Ammon's horn (tissue), 1 donor: ENCODE data around the gene IL32.
"Not testable (repeated sequence)": the region's sequence is repeated elsewhere in the genome, so short reads cannot be mapped to it uniquely, and the experiment has no call there.

Experiments used
- DNase-seq: peaks from one replicate; pipeline ENCODE4 v3.0.0-alpha.2; 2016; ENCODE audit warnings: low spot score

Gene IL32

DNA sequence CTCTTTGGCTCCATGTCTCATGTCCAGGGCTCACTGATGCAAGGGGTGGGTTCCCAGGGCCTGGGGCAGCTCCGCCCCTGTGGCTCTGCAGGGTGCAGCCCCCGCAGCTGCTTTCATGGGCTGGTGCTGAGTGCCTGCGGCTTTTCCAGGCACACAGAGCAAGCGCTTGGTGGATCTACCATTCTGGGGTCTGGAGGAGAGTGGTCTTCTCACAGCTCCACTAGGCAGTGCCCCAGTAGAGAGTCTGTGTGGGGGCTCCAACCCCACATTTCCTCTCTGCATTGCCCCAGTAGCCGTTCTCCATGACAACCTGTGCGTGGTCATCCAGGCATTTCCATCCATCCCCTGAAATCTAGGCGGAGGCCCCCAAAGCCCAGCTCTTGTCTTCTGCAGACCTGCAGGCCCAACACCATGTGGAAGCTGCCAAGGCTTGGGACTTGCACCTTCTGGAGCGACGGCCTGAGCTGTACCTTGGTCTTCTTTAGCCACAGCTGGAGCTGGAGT is 5.2 kb downstream of the IL32 start:
- DNase-seq: no peak

DNA sequence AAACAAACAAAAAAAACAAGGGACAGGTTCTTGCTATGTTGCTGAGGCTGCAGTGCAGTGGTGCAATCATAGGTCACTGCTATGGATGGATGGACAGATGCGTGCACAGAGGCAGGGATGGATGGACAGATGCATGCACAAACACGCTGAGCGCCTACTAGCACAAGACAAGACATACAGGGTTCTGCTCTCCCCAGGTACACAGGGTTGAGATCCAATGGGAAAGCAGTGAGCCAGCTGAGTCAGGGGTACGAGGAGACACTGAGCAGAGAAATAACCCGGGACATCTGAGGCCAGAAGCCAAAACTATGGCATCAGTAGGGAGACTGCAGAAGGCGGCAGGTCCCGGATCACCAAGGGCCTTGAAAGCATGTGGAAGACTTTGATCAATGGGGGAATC is 6.2 kb downstream of the IL32 start:
- DNase-seq: no peak

DNA sequence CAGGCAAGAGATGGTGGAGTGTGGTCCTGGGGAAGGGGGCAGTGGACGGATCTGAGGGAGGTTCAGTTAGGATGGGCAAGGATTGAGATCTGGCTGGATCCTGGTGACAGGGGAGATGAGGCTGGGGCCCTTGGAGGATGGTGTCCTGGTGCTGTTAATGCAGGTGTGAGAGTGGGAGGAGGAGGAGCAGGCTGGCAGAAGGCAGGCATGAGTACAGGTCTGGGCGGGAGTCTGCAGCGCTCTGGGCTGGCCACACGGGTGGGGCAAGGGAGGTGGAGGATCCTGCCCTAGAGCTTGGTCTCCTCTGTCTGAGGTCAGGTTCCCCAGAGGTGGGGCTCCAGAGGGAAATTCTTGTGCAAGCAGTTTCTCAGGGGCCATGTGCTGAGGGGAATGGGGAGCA is 6.7 kb downstream of the IL32 start:
- not testable (repeated sequence) for DNase-seq

DNA sequence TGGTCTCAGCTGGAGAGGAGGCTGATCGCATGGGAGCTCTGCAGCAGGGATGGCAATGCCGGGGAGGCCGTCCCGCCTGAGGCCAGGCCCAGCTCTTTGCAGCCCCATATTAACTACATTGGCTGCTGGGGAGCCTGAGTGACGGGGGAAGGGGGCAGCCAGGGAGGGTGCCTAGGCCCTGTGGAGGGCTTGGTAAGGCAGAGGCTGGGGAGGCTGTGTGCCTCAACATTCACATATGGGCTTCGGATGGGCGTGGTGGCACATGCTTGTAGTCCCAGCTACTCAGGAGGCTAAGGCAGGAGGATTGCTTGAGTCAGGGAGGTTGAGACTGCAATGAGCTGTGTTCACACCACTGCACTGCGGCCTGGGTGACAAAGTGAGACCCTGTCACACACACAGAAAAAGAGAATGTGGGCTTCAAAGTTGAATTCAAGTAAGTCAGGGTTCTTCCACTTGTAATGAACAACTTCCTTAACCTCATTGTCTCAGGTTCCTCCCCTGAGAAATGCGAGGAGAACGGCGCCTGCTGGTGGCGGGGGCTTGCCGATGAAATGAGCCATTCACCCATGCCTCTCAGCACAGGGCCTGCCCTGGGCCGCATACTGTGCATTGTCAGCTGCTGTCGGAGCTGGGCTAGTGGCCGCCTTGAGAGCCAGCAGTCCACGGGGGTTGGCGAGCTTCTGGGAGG is 7.3 kb downstream of the IL32 start:
- DNase-seq: not testable (repeated sequence)

GRCh38 chr16:3073448-3073847 is 8.0 kb downstream of the IL32 start:
- DNase-seq: no peak

DNA sequence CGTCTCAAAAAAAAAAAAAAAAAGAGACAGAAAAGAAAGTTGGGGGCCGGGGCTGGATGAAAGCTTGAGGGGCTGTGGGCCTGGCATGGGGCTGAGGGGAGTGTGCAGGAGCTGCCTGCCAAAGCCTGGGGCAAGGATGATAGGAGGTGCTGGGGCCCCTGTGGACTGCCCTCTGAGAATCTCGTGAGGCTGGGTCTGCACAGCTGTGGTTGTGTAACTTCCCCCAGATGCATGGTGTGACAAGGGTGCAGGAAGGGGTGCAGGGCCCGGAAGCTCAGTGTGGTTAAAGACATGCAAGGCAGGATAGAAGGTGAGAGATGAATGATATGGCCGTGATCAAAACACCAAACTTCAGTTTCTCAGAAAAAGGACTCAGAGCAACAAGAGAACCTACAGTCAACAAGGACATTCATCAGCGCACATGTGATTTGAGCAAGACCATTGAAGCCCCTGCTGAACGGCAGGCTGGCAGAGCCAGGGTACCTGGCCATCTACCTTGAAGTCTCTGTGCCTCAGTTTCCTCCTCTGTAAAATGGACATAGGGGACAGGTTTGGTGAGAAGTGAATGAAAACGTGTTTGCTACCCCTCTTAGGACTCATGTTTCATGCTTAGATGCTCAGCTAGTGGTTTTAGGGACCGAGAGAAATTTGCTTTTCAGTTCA is 9.6 kb downstream of the IL32 start:
- DNase-seq: no peak

DNA sequence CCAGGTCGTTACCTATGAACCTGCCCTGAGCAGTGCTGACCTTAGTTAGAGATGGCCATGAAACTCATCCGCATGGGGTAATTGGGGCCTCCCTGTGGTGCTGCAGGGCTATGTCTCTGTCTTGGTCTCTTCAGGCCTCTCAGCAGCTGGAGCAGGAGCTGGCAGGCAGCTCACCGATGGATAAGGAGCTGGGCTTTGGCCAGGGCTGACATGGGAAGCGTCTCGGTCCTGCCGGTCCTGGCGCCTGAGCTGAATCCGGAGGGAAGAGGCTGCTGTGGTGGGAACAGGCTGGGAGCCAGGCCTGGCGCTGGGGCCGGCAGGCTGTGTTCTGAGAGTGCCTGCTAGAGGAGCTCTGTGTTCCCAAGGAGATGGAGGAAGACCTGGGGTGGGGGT is 10.1 kb downstream of the IL32 start:
- no peak for DNase-seq

DNA sequence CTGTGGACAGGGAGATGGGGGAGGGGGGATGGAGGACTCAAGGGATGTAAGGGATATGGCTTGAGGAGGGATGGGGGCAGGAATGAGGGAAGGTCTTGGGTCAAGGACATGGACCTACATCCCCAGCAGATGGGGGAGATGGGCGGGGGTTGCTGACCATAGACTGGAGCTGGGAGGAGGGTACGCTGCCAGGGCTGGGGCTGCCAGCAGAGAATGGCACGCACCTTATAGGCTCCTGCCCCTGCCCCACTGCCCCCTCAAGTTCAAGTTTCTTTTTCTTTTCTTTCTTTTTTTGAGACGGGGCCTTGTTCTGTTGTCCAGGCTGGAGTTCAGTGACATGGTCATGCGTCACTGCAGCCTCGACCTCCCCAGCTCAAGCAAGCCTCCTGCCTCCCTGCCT is 10.5 kb downstream of the IL32 start:
- not testable (repeated sequence) for DNase-seq

- no peak for DNase-seq
Observed at GRCh38 chr16:3076577-3076976, 11.1 kb downstream of the IL32 start.

DNA sequence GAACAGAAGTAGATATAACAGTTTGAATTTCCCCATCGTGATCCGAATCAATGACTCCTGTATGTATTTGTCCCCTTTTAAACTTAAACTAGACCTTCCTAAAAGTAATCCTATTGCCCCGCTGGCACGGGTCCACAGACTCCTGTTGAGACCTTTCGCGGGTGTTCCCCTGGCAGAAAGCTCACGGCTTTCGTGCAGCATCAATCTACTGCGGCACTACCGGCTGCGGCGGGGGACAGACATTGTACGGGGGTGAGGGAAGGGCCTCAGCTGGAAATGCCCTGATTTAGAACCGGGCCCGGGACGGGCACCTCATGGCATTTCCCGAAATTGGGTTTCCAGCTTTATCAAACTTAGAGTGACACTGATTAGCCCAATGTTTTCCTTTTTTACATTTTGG is 14.6 kb downstream of the IL32 start:
- DNase-seq: no peak

GRCh38 chr16:3081957-3082356 is 16.5 kb downstream of the IL32 start:
- DNase-seq: not testable (repeated sequence)

DNA sequence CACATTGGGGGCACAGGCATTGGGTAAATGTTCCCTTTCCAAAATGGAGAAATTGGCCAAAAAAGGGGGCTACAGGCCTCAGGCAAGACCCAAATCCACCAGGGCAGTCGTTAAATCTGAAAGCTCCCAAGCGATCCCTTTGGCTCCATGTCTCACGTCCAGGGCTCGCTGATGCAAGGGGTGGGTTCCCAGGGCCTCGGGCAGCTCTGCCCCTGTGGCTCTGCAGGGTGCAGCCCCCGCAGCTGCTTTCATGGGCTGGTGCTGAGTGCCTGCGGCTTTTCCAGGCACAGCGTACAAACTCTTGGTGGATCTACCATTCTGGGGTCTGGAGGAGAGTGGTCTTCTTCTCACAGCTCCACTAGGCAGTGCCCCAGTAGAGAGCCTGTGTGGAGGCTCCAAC is 18.0 kb downstream of the IL32 start:
- not testable (repeated sequence) for DNase-seq

DNA sequence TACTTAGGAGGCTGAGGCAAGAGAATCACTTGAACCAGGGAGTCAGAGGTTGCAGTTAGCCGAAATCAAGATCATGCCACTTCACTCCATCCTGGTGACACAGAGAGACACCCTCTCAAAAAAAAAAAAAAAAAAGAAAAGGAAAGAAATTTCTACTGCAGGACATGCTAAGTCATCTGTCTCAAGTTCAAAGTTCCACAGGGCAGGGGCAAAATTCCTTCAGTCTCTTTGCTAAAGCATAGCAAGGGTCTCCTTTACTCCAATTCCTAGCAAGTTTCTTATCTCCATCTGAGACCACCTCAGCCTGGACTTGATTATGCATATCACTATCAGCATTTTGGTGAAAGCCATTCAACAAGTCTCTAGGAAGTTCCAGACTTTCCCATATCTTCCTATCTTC is 19.1 kb downstream of the IL32 start:
- no peak for DNase-seq

DNA sequence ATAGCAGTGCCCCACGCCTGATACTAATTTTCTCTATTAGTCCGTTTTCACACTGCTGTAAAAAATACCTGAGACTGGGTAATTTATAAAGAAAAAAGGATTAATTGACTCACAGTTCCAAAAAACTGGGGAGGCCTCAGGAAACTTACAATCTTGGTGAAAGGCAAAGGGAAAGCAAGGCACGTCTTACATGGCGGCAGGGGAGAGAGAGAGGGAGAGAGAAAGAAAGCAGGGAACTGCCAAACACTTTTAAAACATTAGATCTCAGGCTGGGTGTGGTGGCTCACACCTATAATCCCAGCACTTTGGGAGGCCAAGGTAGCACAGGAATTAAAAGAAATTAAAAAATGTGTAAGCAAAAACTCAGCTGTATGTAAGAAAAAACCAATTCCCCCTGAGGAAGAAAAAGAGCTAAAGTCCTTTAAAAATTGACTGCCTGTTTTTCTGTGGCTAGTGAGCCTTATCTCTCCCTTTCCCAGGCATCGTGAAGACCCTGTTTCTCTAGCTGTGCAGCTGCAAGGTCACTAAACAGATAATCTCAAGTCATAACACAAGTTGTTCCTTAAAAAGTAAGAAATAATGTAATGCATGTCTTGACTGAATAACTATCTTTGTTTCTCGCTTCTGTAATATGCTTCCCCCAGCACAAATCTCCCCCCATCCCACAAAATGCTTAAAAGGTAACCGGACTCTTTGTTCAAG is 19.7 kb downstream of the IL32 start:
- DNase-seq: no peak

GRCh38 chr16:3085868-3086595 is 20.6 kb downstream of the IL32 start:
- DNase-seq: no peak

DNA sequence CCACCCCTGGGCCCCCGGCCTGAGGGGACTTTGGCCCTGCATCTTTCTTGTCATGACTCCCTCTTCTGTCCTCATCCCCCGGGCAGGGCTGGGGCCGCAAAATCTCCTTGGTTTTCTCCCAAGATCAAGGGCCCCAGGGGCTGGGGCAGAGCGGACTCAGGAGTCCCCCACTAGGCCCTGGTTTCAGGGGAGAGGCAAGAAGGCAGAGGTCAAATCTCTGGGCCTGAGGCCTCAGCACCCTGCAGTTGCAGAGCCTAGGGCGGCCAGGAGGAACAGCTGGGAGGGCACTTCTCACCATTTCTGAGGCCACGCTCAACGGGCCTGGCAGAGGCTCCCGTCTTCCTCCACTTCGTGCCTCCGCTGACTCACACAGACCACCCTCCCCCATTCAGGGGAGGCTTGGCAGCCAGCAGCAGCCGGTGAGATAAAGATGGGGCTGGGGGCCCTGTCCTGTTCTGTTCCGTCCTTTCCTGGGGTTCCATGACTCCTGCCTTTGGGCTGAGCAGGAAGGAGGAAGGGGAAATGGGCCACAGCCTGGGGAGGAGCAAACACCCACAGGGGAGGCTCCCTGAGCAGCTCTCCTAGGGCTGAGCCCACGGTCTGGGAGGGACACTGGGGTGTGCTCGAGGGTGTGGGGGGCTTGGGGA is 21.3 kb downstream of the IL32 start:
- no peak for DNase-seq

GRCh38 chr16:3087243-3088235 is 22.1 kb downstream of the IL32 start:
- DNase-seq: no peak

- DNase-seq: no peak
Observed at GRCh38 chr16:3088450-3088849, 23.0 kb downstream of the IL32 start.

GRCh38 chr16:3088925-3089716 is 23.7 kb downstream of the IL32 start:
- no peak for DNase-seq
